Measurements from ENCODE around the gene ADORA2B. TPM values are rescaled to one million over a fixed set of nuclear protein-coding genes. Genes with fewer than 3 reads are reported as not detected.

The ADORA2B gene
- total and polyA plus RNA-seq, 3 experiments from 2014 or later = 0.88 to 1.2 (median 0.95) TPM

DNA sequence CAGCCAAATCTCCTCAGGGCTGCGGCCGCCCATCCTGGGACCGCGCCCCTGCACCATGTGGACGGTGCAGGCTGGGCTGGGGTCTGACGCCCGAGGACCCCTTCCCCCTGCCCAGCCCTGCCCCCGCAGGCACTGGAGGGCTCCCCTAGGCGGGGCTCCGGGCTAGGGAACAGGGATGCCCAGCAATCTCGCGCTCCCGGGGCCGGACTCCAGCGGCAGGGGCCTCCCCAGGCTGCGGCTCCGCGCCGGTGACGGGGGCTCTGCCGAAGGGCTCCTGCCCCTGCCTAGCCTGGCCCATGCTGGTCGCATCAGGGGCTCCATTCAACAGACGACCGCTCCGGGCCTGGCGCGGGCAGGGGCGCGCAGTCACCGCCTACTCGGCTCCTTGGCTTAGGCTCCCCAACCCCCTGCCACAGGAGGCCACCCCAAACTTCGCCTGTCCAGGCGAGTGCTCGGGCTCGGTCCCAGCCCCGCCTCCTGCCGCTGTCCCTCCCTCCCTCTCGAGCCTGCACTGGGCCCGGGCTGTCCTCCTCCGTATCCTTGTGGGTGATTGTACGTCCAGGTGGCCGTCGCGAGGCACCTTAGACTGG, 27.4 kb upstream of the ADORA2B start:
- Mint-ChIP-seq H3K27me3 (peaks cover 3 to 8% of the 10 kb centered on the region in 2 donors), H3K27ac (no peak overlapping the region), H3K4me1 (peaks cover 12 to 20% (median 15%) of the 10 kb centered on the region in 3 donors), H3K9me3 (peaks cover 0 to 3% (median 0%) of the 10 kb centered on the region in 5 donors), H3K4me3 (no peak overlapping the region), H3K36me3 (peaks cover 0 to 3% (median 2%) of the 10 kb centered on the region in 3 donors)
- Histone ChIP-seq H3K9me3 (ENCODE audit: low read length) (no peaks in the 10 kb centered on the region), H3K4me3 (ENCODE audit: low read length) (no peak overlapping the region), H3K27ac (ENCODE audit: low read depth, low read length) (no peak overlapping the region), H3K27me3 (ENCODE audit: insufficient read depth, low read length, poor library complexity, severe bottlenecking) (no peaks in the 10 kb centered on the region), H3K4me1 (ENCODE audit: insufficient read depth, low read length) (no peaks in the 10 kb centered on the region), H3K36me3 (ENCODE audit: insufficient read depth, low read length) (no peaks in the 10 kb centered on the region)
- CTCF ChIA-PET = no interaction called here
- DNase-seq = no peak
- POLR2A ChIA-PET = no interaction called here

DNA sequence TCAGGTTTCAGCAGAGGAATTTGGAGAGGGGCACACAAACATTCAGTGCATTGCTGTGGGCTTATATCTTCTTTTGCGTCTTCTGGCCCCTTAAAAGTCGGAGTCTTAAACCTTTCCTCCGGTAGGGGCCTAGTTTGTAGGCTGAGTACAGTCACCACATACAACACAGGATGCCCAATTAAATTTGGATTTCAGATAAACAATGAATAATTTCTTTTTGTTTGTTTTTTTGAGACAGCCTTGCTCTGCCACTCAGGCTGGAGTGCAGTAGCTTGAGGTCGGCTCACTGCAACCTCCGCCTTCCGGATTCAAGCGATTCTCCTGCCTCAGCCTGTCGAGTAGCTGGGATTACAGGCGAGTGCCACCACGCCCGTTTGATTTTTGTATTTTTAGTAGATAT, 26.7 kb upstream of the ADORA2B start:
- Histone ChIP-seq H3K4me1 (ENCODE audit: insufficient read depth, low read length) (no peaks in the 10 kb centered on the region), H3K36me3 (ENCODE audit: insufficient read depth, low read length) (no peaks in the 10 kb centered on the region), H3K27me3 (ENCODE audit: insufficient read depth, low read length, poor library complexity, severe bottlenecking) (no peaks in the 10 kb centered on the region), H3K27ac (ENCODE audit: low read depth, low read length) (no peak overlapping the region), H3K9me3 (ENCODE audit: low read length) (no peaks in the 10 kb centered on the region), H3K4me3 (ENCODE audit: low read length) (no peak overlapping the region)
- ChIA-PET POLR2A (no interaction called here), CTCF (no interaction called here)
- no peak for DNase-seq
- no peak overlapping the region for H3K27ac Mint-ChIP-seq
- H3K27me3 Mint-ChIP-seq = peaks cover 3 to 8% of the 10 kb centered on the region in 2 donors
- no peak overlapping the region for H3K4me3 Mint-ChIP-seq
- peaks cover 12 to 20% (median 15%) of the 10 kb centered on the region in 3 donors for H3K4me1 Mint-ChIP-seq
- H3K36me3 Mint-ChIP-seq = peaks cover 0 to 3% (median 2%) of the 10 kb centered on the region in 3 donors
- peaks cover 0 to 3% (median 0%) of the 10 kb centered on the region in 5 donors for H3K9me3 Mint-ChIP-seq

DNA sequence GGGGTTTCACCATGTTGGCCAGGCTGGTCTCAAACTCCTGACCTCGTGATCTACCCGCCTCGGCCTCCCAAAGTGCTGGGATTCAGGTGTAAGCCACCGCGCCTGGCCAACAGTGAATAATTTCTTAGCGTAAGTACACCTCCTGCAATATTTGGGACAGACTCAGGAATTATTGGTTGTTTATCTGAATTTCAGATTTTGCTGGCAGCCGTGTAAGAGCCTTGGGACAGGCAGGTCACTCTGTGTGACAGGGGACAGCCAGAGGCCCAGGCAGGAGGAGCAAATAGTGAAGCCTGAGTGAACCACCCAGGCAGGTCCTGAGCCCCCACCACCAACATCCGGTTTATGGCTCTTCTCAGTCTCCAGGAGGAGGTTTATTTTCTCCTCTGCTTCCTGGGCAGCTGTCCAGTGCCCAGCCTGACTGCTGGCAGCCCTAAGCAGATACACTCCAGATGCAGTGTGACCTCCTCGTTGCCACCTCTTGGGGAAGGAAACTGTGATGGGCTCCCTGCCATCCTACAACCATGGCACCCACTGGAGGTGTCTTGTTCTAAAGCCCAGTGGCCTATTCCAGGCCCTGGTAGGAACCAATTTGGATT, 26.2 kb upstream of the ADORA2B start:
- H3K4me1 ChIP-seq (ENCODE audit: insufficient read depth, low read length) = no peaks in the 10 kb centered on the region
- POLR2A ChIA-PET = no interaction called here
- CTCF ChIA-PET = no interaction called here
- no peak overlapping the region for H3K27ac ChIP-seq (ENCODE audit: low read depth, low read length)
- peaks cover 3 to 11% of the 10 kb centered on the region in 2 donors for H3K27me3 Mint-ChIP-seq
- no peaks in the 10 kb centered on the region for H3K27me3 ChIP-seq (ENCODE audit: insufficient read depth, low read length, poor library complexity, severe bottlenecking)
- DNase-seq = no peak
- H3K4me3 ChIP-seq (ENCODE audit: low read length) = no peak overlapping the region
- peaks cover 0 to 3% (median 0%) of the 10 kb centered on the region in 5 donors for H3K9me3 Mint-ChIP-seq
- H3K36me3 Mint-ChIP-seq = peaks cover 0 to 3% (median 2%) of the 10 kb centered on the region in 3 donors
- H3K4me3 Mint-ChIP-seq = no peak overlapping the region
- H3K27ac Mint-ChIP-seq = no peak overlapping the region
- peaks cover 11 to 16% (median 12%) of the 10 kb centered on the region in 3 donors for H3K4me1 Mint-ChIP-seq
- no peaks in the 10 kb centered on the region for H3K36me3 ChIP-seq (ENCODE audit: insufficient read depth, low read length)
- H3K9me3 ChIP-seq (ENCODE audit: low read length) = no peaks in the 10 kb centered on the region

GRCh38 chr17:15919466-15919865, 25.5 kb upstream of the ADORA2B start:
- POLR2A ChIA-PET = no interaction called here

GRCh38 chr17:15920758-15921239, 24.1 kb upstream of the ADORA2B start:
- no peak for DNase-seq
- Mint-ChIP-seq H3K9me3 (peaks cover 0 to 3% (median 0%) of the 10 kb centered on the region in 5 donors), H3K27me3 (peaks cover 5 to 12% of the 10 kb centered on the region in 2 donors), H3K36me3 (peaks cover 0 to 3% (median 2%) of the 10 kb centered on the region in 3 donors), H3K27ac (no peak overlapping the region), H3K4me1 (no peaks in the 10 kb centered on the region), H3K4me3 (no peak overlapping the region)
- ChIA-PET POLR2A (no interaction called here), CTCF (no interaction called here)
- Histone ChIP-seq H3K4me3 (ENCODE audit: low read length) (no peak overlapping the region), H3K9me3 (ENCODE audit: low read length) (no peaks in the 10 kb centered on the region), H3K36me3 (ENCODE audit: insufficient read depth, low read length) (no peaks in the 10 kb centered on the region), H3K27ac (ENCODE audit: low read depth, low read length) (no peak overlapping the region), H3K27me3 (ENCODE audit: insufficient read depth, low read length, poor library complexity, severe bottlenecking) (no peaks in the 10 kb centered on the region), H3K4me1 (ENCODE audit: insufficient read depth, low read length) (no peaks in the 10 kb centered on the region)

More at GRCh38 chr17:15919466-15919865, 25.5 kb upstream of the ADORA2B start:
- no peaks in the 10 kb centered on the region for H3K27me3 ChIP-seq (ENCODE audit: insufficient read depth, low read length, poor library complexity, severe bottlenecking)
- Mint-ChIP-seq H3K36me3 (peaks cover 0 to 3% (median 2%) of the 10 kb centered on the region in 3 donors), H3K27ac (no peak overlapping the region), H3K4me1 (peaks cover 4 to 9% (median 8%) of the 10 kb centered on the region in 3 donors), H3K4me3 (no peak overlapping the region), H3K9me3 (peaks cover 0 to 3% (median 0%) of the 10 kb centered on the region in 5 donors), H3K27me3 (peaks cover 3 to 12% of the 10 kb centered on the region in 2 donors)
- no peaks in the 10 kb centered on the region for H3K36me3 ChIP-seq (ENCODE audit: insufficient read depth, low read length)
- no peak overlapping the region for H3K4me3 ChIP-seq (ENCODE audit: low read length)
- H3K9me3 ChIP-seq (ENCODE audit: low read length) = no peaks in the 10 kb centered on the region
- CTCF ChIA-PET = no interaction called here
- DNase-seq = no peak
- no peaks in the 10 kb centered on the region for H3K4me1 ChIP-seq (ENCODE audit: insufficient read depth, low read length)
- H3K27ac ChIP-seq (ENCODE audit: low read depth, low read length) = no peak overlapping the region

DNA sequence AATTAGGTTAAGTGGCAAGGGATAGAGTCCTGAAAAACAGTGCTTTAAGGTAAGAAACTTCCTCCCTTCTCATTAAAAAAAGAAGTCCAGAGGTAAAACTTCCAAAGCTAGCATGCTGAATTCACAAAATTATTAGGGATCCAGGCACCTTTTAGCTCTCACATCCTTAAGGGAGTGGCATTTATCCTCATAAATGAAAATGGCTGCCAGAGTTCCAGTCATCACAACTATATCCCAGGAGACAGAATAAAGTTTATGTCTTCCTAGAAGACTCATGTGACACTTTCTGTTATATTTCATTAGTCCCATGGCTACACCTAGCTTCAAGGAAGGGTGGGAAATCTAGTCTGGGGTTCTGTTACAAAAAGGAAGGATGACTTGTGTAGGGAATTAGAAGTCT, 23.3 kb upstream of the ADORA2B start:
- CTCF ChIA-PET = no interaction called here
- no peaks in the 10 kb centered on the region for H3K27me3 ChIP-seq (ENCODE audit: insufficient read depth, low read length, poor library complexity, severe bottlenecking)
- Mint-ChIP-seq H3K36me3 (peaks cover 0 to 8% (median 2%) of the 10 kb centered on the region in 3 donors), H3K4me1 (no peaks in the 10 kb centered on the region), H3K9me3 (peaks cover 0 to 3% (median 0%) of the 10 kb centered on the region in 5 donors), H3K27me3 (peaks cover 4 to 18% of the 10 kb centered on the region in 2 donors), H3K4me3 (no peak overlapping the region), H3K27ac (no peak overlapping the region)
- H3K36me3 ChIP-seq (ENCODE audit: insufficient read depth, low read length) = no peaks in the 10 kb centered on the region
- H3K9me3 ChIP-seq (ENCODE audit: low read length) = no peaks in the 10 kb centered on the region
- POLR2A ChIA-PET = no interaction called here
- no peak for DNase-seq
- H3K4me1 ChIP-seq (ENCODE audit: insufficient read depth, low read length) = no peaks in the 10 kb centered on the region
- H3K4me3 ChIP-seq (ENCODE audit: low read length) = no peak overlapping the region
- H3K27ac ChIP-seq (ENCODE audit: low read depth, low read length) = no peak overlapping the region

DNA sequence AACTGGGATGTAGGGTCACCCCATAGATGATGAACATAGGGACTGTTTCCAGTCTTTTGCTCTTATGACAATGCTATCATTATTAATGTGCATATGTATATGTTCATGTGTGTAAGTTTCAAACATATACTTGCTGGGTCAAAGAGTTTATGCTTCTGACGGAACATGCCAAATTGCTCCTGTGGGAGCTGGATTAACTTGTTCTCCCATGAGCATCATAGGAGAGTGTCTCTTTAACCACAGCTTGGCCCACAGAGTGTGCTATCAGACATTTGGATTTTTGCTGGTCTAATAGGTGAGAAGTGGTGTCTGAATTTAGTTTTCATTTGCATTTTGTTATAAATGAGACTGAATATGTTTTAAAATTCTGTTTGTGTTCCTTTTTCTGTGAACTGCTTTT, 22.3 kb upstream of the ADORA2B start:
- peaks cover 7 to 18% of the 10 kb centered on the region in 2 donors for H3K27me3 Mint-ChIP-seq
- no peaks in the 10 kb centered on the region for H3K4me1 ChIP-seq (ENCODE audit: insufficient read depth, low read length)
- H3K9me3 ChIP-seq (ENCODE audit: low read length) = no peaks in the 10 kb centered on the region
- no peak overlapping the region for H3K27ac Mint-ChIP-seq
- H3K36me3 Mint-ChIP-seq = peaks cover 0 to 8% (median 2%) of the 10 kb centered on the region in 3 donors
- POLR2A ChIA-PET = no interaction called here
- CTCF ChIA-PET = no interaction called here
- no peaks in the 10 kb centered on the region for H3K4me1 Mint-ChIP-seq
- no peak for DNase-seq
- H3K4me3 ChIP-seq (ENCODE audit: low read length) = no peak overlapping the region
- no peak overlapping the region for H3K27ac ChIP-seq (ENCODE audit: low read depth, low read length)
- no peaks in the 10 kb centered on the region for H3K36me3 ChIP-seq (ENCODE audit: insufficient read depth, low read length)
- H3K9me3 Mint-ChIP-seq = peaks cover 0 to 3% (median 0%) of the 10 kb centered on the region in 5 donors
- no peak overlapping the region for H3K4me3 Mint-ChIP-seq
- H3K27me3 ChIP-seq (ENCODE audit: insufficient read depth, low read length, poor library complexity, severe bottlenecking) = no peaks in the 10 kb centered on the region

DNA sequence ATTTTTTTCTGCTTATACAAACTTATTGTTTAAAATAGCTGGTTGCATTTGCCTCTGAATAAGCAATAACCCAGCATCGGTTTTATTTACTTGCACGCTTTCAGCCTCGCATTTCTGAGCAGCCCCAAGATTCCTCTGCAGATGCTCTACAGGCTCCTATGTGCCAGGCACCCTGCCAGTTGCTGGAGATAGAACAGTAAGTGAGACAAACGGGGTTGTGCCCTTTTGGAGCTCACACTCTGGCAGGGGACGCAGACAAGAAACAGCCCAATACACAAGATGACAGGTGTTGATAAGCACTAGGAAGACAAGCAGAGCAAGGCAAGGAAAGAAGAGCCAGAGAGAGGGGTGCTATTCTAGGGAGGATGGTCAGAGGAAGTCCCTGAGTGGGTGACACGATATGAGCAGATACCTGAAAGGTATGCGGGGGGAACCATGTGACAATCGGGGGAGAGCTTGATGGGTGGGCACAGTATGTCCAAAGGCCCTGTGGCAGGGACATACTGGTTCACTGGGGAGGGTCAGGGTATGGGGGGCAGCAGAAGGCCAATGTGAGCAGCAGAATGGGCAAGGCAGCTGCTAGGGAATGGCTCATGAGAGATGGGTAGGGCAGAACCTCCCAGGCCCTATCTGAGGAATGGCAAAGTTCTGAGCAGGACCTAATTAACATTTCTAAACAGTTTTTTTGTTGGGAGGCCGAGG, 18.7 kb upstream of the ADORA2B start:
- ChIA-PET POLR2A (no interaction called here), CTCF (no interaction called here)
- peaks cover 0 to 2% (median 0%) of the 10 kb centered on the region in 5 donors for H3K9me3 Mint-ChIP-seq
- no peak for DNase-seq
- no peaks in the 10 kb centered on the region for H3K27me3 ChIP-seq (ENCODE audit: insufficient read depth, low read length, poor library complexity, severe bottlenecking)
- H3K9me3 ChIP-seq (ENCODE audit: low read length) = no peaks in the 10 kb centered on the region
- H3K4me1 Mint-ChIP-seq = no peaks in the 10 kb centered on the region
- peaks cover 21 to 23% of the 10 kb centered on the region in 2 donors for H3K27me3 Mint-ChIP-seq
- peaks cover 0 to 4% (median 2%) of the 10 kb centered on the region in 3 donors for H3K36me3 Mint-ChIP-seq
- H3K27ac ChIP-seq (ENCODE audit: low read depth, low read length) = no peak overlapping the region
- H3K27ac Mint-ChIP-seq = peak overlapping the region in 1 of 8 donors; percentile 4
- H3K36me3 ChIP-seq (ENCODE audit: insufficient read depth, low read length) = no peaks in the 10 kb centered on the region
- H3K4me3 Mint-ChIP-seq = no peak overlapping the region
- no peaks in the 10 kb centered on the region for H3K4me1 ChIP-seq (ENCODE audit: insufficient read depth, low read length)
- no peak overlapping the region for H3K4me3 ChIP-seq (ENCODE audit: low read length)
